Tibial artery (tissue), 4 donors: ENCODE results near the gene ABHD5.

ENCODE experiments used
- DNase-seq, 2 donors: peaks; one replicate each; pipeline ENCODE4 v3.0.0-alpha.2; 2019
- H3K27ac ChIP-seq, 2 donors: fragments of 200-600 bp; sonication (generic) in 1 of 2; 1 replicate in 1 of 2; 2 replicates in 1 of 2; pipeline ENCODE4 v1.5.1; 2018 to 2019; ENCODE audit warnings: mild to moderate bottlenecking in 1 of 2
- H3K27me3 ChIP-seq, 2 donors: fragments of 200-600 bp; sonication (generic) in 1 of 2; one replicate each; pipeline versions ENCODE4 v1.5.1 to v1.6.0; 2016 to 2019
- H3K36me3 ChIP-seq, 3 donors: fragments of 200-600 bp; sonication (generic) in 2 of 3; one replicate each; pipeline ENCODE4 v1.5.1; 2016 to 2019; ENCODE audit warnings: mild to moderate bottlenecking in 2 of 3
- H3K4me1 ChIP-seq, 4 donors: fragments of 200-600 bp; sonication (generic) in 2 of 4; 1 replicate in 3 of 4; 2 replicates in 1 of 4; pipeline ENCODE4 v1.5.1; 2016 to 2019
- H3K4me3 ChIP-seq, 2 donors: fragments of 200-600 bp; sonication (generic) in 1 of 2; 1 replicate in 1 of 2; 2 replicates in 1 of 2; pipeline ENCODE4 v1.5.1; 2018 to 2019; ENCODE audit warnings: mild to moderate bottlenecking in 2 of 2
- H3K9me3 ChIP-seq, 3 donors: fragments of 200-600 bp; sonication (generic) in 1 of 3; one replicate each; pipeline ENCODE4 v1.5.1; 2016 to 2019
- intact Hi-C: fragments of 100-400 bp; cut with DNase I; formaldehyde crosslinking; loops from one replicate; pipeline ENCODE4 v1.15.0; 2023; ENCODE audit warnings: low total_unique reads
- TF ChIP-seq, protein P1 (sequence below), 2 experiments: fragments of 200-600 bp in 1 of 2; fragments of 450-650 bp in 1 of 2; IDR thresholded peaks; one replicate each; pipeline ENCODE4 v1.5.1; 2017 to 2019; ENCODE audit warnings: antibody characterized with exemption in 2 of 2, mild to moderate bottlenecking in 1 of 2, moderate library complexity in 1 of 2

ABHD5 gene

DNA sequence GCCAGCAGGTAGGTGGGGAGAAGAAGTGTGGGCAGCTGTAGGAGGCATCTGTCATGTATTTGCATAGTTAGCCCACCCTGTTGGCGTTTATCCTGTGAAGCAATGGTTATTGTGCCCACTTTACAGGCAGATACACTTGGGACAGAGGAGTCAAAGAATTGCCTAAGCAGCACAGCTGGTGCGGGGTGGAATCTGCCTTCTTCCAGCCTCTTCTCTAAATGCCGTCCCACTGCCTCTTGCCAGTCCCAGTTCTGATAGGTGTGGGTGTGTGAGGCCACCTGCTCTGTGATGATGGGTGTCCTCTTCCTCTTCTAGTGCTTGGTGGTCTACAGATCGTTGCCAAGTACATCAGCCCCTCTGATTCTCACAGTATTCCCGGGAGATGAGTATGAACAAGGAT lies 80.9 kb downstream of the ABHD5 start:
- DNase-seq: no peak
- no peak overlapping the region for H3K4me3 ChIP-seq
- H3K4me1 ChIP-seq: peaks cover 0 to 43% (median 33%) of the 10 kb centered on the region in 4 donors
- peak overlapping the region; percentile 79 to 83 for H3K27ac ChIP-seq
- H3K27me3 ChIP-seq: no peaks in the 10 kb centered on the region
- H3K9me3 ChIP-seq: no peaks in the 10 kb centered on the region
- intact Hi-C loops: loop anchor here (10.0 kb wide), 1 partner anchor 77 kb away; the partner anchor contains the start of gene ABHD5
- no peaks in the 10 kb centered on the region for H3K36me3 ChIP-seq
- TF ChIP-seq, protein P1, sequence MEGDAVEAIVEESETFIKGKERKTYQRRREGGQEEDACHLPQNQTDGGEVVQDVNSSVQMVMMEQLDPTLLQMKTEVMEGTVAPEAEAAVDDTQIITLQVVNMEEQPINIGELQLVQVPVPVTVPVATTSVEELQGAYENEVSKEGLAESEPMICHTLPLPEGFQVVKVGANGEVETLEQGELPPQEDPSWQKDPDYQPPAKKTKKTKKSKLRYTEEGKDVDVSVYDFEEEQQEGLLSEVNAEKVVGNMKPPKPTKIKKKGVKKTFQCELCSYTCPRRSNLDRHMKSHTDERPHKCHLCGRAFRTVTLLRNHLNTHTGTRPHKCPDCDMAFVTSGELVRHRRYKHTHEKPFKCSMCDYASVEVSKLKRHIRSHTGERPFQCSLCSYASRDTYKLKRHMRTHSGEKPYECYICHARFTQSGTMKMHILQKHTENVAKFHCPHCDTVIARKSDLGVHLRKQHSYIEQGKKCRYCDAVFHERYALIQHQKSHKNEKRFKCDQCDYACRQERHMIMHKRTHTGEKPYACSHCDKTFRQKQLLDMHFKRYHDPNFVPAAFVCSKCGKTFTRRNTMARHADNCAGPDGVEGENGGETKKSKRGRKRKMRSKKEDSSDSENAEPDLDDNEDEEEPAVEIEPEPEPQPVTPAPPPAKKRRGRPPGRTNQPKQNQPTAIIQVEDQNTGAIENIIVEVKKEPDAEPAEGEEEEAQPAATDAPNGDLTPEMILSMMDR (IDR thresholded peaks at IDR 0.05): no peak

DNA sequence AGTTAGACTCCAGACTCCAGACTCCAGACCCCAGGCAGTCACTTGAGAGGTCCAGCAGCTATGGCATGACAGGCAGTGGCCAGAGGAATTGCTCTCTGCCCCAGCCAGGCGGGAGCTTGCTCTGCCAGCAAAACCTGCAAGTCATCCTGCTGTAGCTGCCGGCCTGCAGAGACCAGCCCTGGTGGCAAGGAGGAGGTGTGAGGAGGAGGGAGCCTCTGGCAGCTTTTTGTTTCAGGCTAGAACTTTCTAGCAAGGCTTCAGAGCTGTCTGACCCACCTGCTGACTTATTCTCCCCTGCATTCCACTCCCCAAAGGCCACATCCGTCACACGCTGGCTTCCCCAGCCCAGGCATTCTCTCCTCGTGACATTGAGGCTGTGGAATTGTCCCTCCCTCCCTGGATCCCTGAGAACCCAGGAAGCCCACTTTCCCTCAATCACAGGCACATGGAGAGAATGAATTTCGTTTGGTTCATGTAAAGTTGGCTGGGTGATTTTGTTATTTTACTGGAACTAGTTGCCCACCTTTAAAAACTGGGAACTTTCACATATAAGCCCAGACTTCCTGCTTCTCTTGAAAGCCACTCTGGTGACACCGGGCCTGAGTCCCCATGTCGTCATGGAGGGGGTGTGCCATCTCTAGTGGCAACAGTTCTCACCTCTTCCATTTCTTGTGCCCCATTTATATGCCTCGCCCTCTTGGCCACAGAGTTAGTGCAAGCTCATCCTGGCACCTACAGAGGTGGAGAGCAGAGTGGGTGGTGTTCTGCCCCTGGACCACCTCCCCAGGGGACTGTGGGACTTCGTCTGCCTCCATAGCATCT lies 82.7 kb downstream of the ABHD5 start:
- intact Hi-C loops: loop anchor here (10.0 kb wide), 1 partner anchor 79 kb away; the partner anchor contains the start of gene ABHD5

GRCh38 chr3:43774799-43775198 lies 84.1 kb downstream of the ABHD5 start:
- Histone ChIP-seq H3K36me3 (no peaks in the 10 kb centered on the region), H3K4me3 (no peak overlapping the region), H3K9me3 (no peaks in the 10 kb centered on the region), H3K27ac (no peak overlapping the region), H3K27me3 (no peaks in the 10 kb centered on the region), H3K4me1 (peaks cover 0 to 30% (median 20%) of the 10 kb centered on the region in 4 donors)
- intact Hi-C loops: loop anchor here (10.0 kb wide), 1 partner anchor 80 kb away; the partner anchor contains the start of gene ABHD5
- TF ChIP-seq, protein P1 (IDR thresholded peaks at IDR 0.05): no peak
- no peak for DNase-seq

More for the DNA sequence above, 82.7 kb downstream of the ABHD5 start:
- Histone ChIP-seq H3K9me3 (no peaks in the 10 kb centered on the region), H3K4me3 (no peak overlapping the region), H3K36me3 (no peaks in the 10 kb centered on the region), H3K27ac (peak overlapping the region; percentile 55 to 83), H3K4me1 (peaks cover 0 to 41% (median 31%) of the 10 kb centered on the region in 4 donors), H3K27me3 (no peaks in the 10 kb centered on the region)
- TF ChIP-seq, protein P1 (IDR thresholded peaks at IDR 0.05): no peak
- peak; percentile 26 to 82 for DNase-seq

- Histone ChIP-seq H3K27ac (no peak overlapping the region), H3K4me1 (peaks cover 0 to 17% (median 7%) of the 10 kb centered on the region in 4 donors), H3K27me3 (no peaks in the 10 kb centered on the region), H3K36me3 (no peaks in the 10 kb centered on the region), H3K9me3 (no peaks in the 10 kb centered on the region), H3K4me3 (no peak overlapping the region)
- no peak for DNase-seq
- TF ChIP-seq, protein P1 (IDR thresholded peaks at IDR 0.05): no peak
- intact Hi-C loops: loop anchor here (10.0 kb wide), 1 partner anchor 81 kb away; the partner anchor contains the start of gene ABHD5
Measured at GRCh38 chr3:43776101-43776500, 85.4 kb downstream of the ABHD5 start.

DNA sequence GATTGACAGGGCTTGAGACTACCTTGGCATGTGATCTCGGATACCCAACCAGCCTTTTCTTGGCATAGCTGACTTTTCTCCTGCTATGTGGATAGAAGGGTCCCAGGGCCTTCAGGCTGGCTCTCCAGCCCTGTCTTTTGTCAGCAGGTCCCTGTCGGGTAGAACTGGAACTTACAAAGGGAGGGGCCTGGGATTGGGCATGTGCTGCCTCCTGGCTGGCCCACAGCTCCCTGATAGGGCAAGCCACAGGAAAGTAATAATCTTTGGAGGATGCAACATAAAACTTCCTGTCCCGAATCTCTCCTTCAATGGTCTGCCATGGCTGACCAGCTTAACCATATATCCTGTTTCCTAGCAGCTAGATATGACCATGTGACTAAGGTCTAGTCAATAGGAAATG lies 89.1 kb downstream of the ABHD5 start:
- no peaks in the 10 kb centered on the region for H3K27me3 ChIP-seq
- no peaks in the 10 kb centered on the region for H3K4me1 ChIP-seq
- no peaks in the 10 kb centered on the region for H3K9me3 ChIP-seq
- no peak overlapping the region for H3K27ac ChIP-seq
- TF ChIP-seq, protein P1 (IDR thresholded peaks at IDR 0.05): no peak
- no peak overlapping the region for H3K4me3 ChIP-seq
- intact Hi-C loops: loop anchor here (10.0 kb wide), 2 partner anchors 85 to 215 kb away; partner anchors contain the start of gene ABHD5
- DNase-seq: no peak
- H3K36me3 ChIP-seq: no peaks in the 10 kb centered on the region
